Activated CD4-positive, alpha-beta T cell treated with anti-CD3 and anti-CD28 coated beads for 24 hours (primary cell): ENCODE measurements around the gene NUDT3.

Source experiments
- DNase-seq, 2 donors: peaks; one replicate each; pipeline ENCODE4 v3.0.0-alpha.2; 2020; ENCODE audit warnings: low read depth in 2 of 2

Gene NUDT3

DNA sequence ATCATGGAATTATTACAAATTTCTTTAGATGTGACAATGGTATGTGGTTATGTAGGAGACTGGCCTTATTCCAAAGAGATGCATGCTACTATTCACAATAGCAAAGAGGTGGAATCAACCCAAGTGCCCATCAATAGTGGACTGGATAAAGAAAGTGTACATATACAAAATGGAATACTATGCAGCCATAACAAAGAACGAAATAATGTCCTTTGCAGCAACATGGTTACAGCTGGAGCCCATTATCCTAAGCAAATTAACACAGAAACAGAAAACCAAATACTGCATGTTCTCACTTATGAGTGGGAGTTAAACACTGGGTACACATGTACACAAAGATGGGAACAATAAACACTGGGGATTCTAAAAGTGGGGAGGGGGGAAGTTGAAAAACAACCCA is 69.7 kb downstream of the NUDT3 start:
- DNase-seq = no peak

DNA sequence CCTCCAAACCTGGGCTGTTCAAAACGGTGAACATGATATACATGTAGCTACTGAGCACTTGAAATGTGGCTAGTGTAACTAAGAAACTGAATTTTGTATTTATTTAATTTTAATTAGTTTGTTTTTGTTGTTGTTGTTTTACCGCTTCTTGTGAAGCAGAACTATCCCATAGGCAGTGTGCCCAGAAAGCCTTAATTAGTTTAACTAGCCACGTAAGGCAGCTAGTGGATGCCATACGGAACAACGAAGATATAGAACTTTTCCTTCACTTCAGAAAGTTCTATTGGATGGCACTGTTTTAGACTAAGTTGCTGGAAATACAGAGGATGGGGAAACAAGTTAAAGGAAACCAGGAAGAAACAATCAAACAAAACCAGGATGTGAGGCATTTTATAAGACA is 70.6 kb downstream of the NUDT3 start:
- DNase-seq = no peak

- no peak for DNase-seq
Measured at GRCh38 chr6:34319471-34319885, 73.0 kb downstream of the NUDT3 start.

- no peak for DNase-seq
Measured at GRCh38 chr6:34318499-34319470, 73.7 kb downstream of the NUDT3 start.

DNA sequence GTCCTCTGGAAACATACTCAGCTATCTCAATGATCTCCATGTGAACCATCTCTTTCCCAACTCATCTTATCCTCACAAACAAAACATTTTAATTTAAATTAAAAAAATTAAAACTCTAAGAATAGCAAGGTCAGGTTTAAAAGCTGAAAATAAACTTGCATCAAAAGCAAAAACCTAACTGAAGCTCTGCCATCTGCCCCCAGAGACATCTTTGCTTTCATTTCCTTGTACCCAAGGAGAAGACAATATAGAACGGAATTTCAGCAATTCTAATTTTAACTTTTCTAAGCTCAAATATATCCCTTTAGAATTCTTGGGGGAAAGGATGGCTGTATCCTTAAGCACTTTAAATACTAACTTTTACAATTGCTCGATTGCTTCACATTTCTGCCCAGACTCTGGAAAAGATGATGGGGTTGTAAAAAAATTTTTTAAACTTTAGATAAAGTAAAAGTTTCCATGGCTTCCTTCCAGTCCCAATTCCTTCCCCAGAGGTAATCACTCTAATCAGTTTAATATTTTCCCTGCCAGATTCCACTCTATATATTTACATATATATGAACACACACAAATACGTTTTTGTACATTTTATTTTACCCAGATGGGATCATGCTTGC is 74.5 kb downstream of the NUDT3 start:
- no peak for DNase-seq

- DNase-seq = no peak
Measured at GRCh38 chr6:34317172-34317477, 75.3 kb downstream of the NUDT3 start.

DNA sequence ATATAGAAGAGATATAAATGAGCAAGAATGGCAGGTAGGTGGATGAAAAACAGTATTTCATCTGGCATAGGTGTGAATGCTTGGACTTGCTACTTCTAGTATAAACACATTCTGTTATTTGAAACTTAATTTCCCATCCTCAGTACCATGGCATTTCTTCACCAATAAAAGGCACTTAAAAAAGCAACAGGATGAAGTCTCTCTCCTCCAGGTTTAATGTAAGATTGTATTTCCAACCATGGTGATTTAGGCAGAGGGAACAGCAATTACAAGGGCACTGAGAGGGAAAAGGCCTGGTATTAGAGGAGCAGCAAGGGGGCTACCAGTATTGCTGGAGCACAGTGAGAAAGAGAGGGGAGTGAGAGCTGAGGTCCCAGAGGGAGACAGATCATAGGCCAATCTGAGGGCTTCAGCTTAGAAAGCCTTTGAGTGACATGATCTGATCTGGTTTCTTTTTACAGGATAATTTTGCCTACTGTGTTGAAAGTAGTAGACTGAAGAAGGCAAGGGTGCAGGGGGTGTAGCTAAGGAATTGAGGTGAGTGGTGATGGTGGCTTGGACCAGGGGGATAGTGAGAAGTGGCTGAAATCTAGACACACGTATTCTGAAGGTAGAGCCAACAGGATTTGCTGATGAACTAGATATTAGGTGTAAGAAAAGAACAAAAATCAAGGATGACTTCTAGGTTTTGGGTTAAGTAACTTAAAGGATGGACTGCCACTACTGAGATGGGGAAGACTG is 75.9 kb downstream of the NUDT3 start:
- no peak for DNase-seq

DNA sequence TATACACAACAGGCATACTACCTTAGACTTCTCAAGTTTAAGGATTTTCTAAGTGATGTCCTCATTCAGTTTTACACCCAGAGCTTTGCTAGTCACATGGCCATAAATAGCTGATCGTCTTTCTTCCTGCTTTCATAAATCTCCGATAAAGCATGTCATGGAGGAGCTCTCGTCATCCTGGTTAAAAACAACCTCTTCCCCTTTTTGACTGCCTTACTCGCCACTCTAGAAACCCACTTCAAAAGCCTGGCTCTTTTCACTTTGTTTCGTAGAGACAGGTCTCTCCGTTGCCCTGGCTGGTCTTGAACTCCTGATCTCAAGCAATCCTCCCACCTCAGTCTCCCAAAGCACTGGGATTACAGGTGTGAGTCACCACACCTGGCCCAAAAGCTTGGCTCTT is 76.7 kb downstream of the NUDT3 start:
- no peak for DNase-seq

DNA sequence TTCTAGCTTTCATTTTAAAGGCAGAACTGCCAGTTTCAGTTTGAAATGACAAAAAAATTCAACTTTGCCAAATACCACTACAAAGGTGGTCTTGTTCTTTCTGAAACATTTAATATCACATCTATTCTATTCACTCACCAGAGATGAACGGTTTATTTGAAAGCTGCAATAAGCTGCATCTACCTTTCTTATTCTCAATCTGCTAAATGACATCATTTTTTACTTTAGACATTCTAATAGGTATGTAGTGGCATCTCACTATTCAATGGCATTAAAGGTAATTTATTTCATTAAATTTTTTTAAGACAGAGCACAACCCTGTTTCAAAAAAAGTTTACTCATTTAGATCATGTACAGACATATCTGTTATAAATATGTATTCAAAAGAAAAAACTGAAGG is 77.2 kb downstream of the NUDT3 start:
- no peak for DNase-seq

DNA sequence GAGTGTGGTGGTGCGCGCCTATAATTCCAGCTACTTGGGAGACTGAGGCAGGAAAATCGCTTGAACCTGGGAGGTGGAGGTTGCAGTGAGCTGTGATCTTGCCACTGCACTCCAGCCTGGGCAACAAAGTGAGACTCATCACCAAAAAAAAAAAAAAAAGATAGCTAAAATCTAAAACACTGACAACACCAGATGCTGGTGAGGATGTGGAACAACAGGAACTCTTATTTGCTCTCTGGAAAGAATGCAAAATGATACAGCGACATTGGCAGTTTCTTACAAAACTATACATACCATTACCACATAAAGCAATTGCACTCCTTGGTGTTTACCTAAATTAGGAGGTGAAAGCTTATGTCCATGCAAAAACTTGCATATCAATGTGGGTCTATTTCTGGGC is 80.2 kb downstream of the NUDT3 start:
- DNase-seq = no peak

GRCh38 chr6:34310817-34311216 is 81.7 kb downstream of the NUDT3 start:
- no peak for DNase-seq

DNA sequence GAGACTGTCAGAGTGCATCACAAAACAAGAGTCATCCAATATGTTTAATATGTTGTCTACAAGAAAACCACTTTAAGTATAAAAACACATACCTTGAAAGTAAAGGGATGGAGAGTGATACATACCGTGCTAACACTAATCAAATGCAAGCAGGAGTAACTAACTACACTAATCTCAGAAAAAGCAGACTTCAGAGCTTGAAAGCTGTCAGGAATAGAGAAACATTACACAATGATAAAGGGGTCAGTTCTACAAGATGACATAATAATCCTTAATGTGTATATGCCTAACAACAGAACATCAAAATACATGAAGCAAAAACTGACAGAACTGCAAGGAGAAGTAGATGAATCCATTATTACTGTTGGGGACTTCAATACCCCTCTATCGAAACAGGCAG is 84.0 kb downstream of the NUDT3 start:
- DNase-seq = no peak

GRCh38 chr6:34305982-34306708 is 86.3 kb downstream of the NUDT3 start:
- no peak for DNase-seq

DNA sequence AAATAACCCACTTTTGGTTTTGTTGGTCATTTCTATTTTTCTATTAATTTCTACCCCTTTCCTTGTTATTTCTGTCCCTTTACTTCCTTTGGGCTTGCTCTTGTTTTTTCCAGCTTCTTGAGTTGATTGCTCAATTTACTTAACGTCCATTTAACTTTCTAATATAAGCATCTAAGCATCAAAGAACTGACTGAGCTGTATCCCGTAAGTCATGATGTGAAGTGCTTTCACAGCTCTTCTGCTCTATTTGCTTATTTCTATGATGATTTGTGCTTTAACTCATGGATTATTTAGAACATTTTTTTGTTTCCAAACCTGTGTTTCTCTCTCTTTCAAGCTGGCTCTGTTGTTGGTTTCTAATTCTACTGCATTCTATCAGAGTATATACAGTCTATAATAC is 87.0 kb downstream of the NUDT3 start:
- no peak for DNase-seq

DNA sequence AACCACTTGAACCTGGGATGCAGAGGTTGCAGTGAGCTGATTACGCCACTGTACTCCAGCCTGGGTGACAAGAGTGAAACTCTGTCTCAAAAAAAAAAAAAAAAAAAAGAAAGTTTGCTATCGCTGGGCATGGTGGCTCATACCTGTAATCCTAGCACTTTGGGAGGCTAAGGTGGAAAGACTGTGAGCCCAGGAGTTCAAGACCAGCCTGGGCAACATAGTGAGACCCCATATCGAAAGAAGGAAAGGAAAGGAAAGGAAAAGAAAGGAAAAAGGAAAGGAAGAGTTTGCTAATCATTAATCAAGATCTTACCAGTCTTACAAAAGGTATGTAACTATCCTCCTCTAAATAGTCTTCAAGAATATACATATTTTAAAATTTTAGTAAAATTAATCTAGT is 88.3 kb downstream of the NUDT3 start:
- no peak for DNase-seq

GRCh38 chr6:34302929-34303328 is 89.5 kb downstream of the NUDT3 start:
- no peak for DNase-seq

GRCh38 chr6:34301408-34301807 is 91.1 kb downstream of the NUDT3 start:
- no peak for DNase-seq

- DNase-seq = no peak
Measured at GRCh38 chr6:34300332-34300751, 92.1 kb downstream of the NUDT3 start.

- DNase-seq = no peak
Measured at GRCh38 chr6:34298941-34299340, 93.5 kb downstream of the NUDT3 start.

- no peak for DNase-seq
Measured at GRCh38 chr6:34295721-34296120, 96.7 kb downstream of the NUDT3 start.

- DNase-seq = no peak
Measured at GRCh38 chr6:34292954-34293353, 99.5 kb downstream of the NUDT3 start.

- no peak for DNase-seq
Measured at GRCh38 chr6:34289137-34289536, 103.3 kb downstream of the NUDT3 start.
